ENCODE data around the gene WFIKKN2.

DNA sequence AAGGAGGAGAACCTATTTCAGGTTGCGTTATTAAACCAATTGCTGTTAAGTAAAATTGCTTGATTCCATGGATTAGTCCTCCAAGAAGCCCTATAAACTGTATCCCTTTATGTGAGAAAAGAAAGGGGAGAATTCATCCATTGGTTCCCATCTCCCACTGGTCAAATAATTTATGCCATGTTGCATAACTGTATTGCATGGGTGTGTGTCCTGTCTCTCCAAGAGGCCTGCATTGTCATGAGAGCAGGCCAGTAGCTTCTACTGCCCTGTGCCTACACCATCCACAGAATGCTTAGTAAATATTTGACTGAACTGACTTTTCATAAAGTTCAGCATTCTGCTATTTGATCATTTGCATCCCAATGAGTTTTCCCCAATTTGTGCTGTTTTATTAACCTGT, 42.5 kb downstream of the WFIKKN2 start:
- TF ChIP-seq, protein P1, sequence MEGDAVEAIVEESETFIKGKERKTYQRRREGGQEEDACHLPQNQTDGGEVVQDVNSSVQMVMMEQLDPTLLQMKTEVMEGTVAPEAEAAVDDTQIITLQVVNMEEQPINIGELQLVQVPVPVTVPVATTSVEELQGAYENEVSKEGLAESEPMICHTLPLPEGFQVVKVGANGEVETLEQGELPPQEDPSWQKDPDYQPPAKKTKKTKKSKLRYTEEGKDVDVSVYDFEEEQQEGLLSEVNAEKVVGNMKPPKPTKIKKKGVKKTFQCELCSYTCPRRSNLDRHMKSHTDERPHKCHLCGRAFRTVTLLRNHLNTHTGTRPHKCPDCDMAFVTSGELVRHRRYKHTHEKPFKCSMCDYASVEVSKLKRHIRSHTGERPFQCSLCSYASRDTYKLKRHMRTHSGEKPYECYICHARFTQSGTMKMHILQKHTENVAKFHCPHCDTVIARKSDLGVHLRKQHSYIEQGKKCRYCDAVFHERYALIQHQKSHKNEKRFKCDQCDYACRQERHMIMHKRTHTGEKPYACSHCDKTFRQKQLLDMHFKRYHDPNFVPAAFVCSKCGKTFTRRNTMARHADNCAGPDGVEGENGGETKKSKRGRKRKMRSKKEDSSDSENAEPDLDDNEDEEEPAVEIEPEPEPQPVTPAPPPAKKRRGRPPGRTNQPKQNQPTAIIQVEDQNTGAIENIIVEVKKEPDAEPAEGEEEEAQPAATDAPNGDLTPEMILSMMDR (IDR thresholded peaks at IDR 0.05): no peak
- TF ChIP-seq POLR2A (IDR thresholded peaks at IDR 0.05): no peak
